OCI-LY1 (cell line): ENCODE results near the gene FAN1.

Experiments used
- H2AFZ ChIP-seq: fragments of 200-600 bp; sonication (generic), shearing (Covaris generic); 2 replicates; pipeline ENCODE4 v1.6.0; 2014; ENCODE audit warnings: antibody characterized with exemption, mild to moderate bottlenecking, low read length
- H3F3A ChIP-seq: fragments of 200-600 bp; sonication (generic), shearing (Covaris generic); 2 replicates; pipeline ENCODE4 v1.6.0; 2014; ENCODE audit warnings: mild to moderate bottlenecking, antibody characterized with exemption, low read length, moderate library complexity; ENCODE audit not compliant: insufficient read depth
- H3K27ac ChIP-seq: fragments of 200-600 bp; sonication (generic); 2 replicates; pipeline ENCODE4 v1.5.1; 2014; ENCODE audit warnings: low read length, mixed run types, mild to moderate bottlenecking, low read depth; ENCODE audit not compliant: poor library complexity, severe bottlenecking
- H3K27me3 ChIP-seq: fragments of 200-600 bp; sonication (generic); 2 replicates; pipeline ENCODE4 v1.6.0; 2014; ENCODE audit warnings: antibody characterized with exemption, mild to moderate bottlenecking, low read length, moderate library complexity; ENCODE audit not compliant: insufficient read depth
- H3K36me3 ChIP-seq: fragments of 200-600 bp; sonication (generic); 2 replicates; pipeline ENCODE4 v1.6.1; 2014; ENCODE audit warnings: mild to moderate bottlenecking, antibody characterized with exemption, low read length, moderate library complexity, mixed read lengths; ENCODE audit not compliant: insufficient read depth
- H3K4me1 ChIP-seq: fragments of 200-600 bp; sonication (generic); 2 replicates; pipeline ENCODE4 v1.5.1; 2014; ENCODE audit warnings: mild to moderate bottlenecking, low read length, moderate library complexity; ENCODE audit not compliant: insufficient read depth, severe bottlenecking
- H3K4me2 ChIP-seq: fragments of 200-600 bp; sonication (generic), shearing (Covaris generic); 2 replicates; pipeline ENCODE4 v1.6.1; 2014; ENCODE audit warnings: low read length
- H3K4me3 ChIP-seq: fragments of 200-600 bp; sonication (generic); 2 replicates; pipeline ENCODE4 v1.5.1; 2014; ENCODE audit warnings: low read length, low read depth, mild to moderate bottlenecking, mixed read lengths; ENCODE audit not compliant: poor library complexity, severe bottlenecking
- H3K79me2 ChIP-seq: fragments of 200-600 bp; shearing (Covaris generic); 2 replicates; pipeline ENCODE4 v1.6.1; 2016; ENCODE audit warnings: mixed run types, low read length, mixed read lengths; ENCODE audit not compliant: insufficient read depth
- H3K9ac ChIP-seq: fragments of 200-600 bp; sonication (generic), shearing (Covaris generic); 2 replicates; pipeline ENCODE4 v1.6.1; 2014; ENCODE audit warnings: mild to moderate bottlenecking, low read length, mixed read lengths
- H3K9me2 ChIP-seq: fragments of 200-600 bp; sonication (generic), shearing (Covaris generic); 2 replicates; pipeline ENCODE4 v1.6.1; 2014; ENCODE audit warnings: low read depth, mild to moderate bottlenecking, low read length, mixed read lengths
- H3K9me3 ChIP-seq: fragments of 200-600 bp; shearing (Covaris generic); 2 replicates; pipeline ENCODE4 v1.6.1; 2014; ENCODE audit warnings: low read length, mixed read lengths
- H4K20me1 ChIP-seq: fragments of 200-600 bp; sonication (generic), shearing (Covaris generic); 2 replicates; pipeline ENCODE4 v1.6.0; 2016; ENCODE audit warnings: mild to moderate bottlenecking, low read length; ENCODE audit not compliant: insufficient read depth
- CTCF ChIP-seq: fragments of 200-600 bp; sonication (generic), shearing (Covaris generic); IDR thresholded peaks from 2 replicates; pipeline ENCODE4 v1.5.1; 2017; ENCODE audit warnings: mild to moderate bottlenecking, antibody characterized with exemption, low read length, moderate library complexity, mixed read lengths
- EZH2 ChIP-seq: fragments of 200-600 bp; sonication (generic), shearing (Covaris generic); IDR thresholded peaks from 2 replicates; pipeline ENCODE4 v1.8.0; 2017; ENCODE audit warnings: borderline replicate concordance, mixed run types, mild to moderate bottlenecking, antibody characterized with exemption, low read length, moderate library complexity, mixed read lengths

Gene FAN1

GRCh38 chr15:30962079-30962478, 58.4 kb downstream of the FAN1 start:
- no peak overlapping the region for H3K27ac ChIP-seq

GRCh38 chr15:30962659-30963058, 58.9 kb downstream of the FAN1 start:
- TF ChIP-seq CTCF, result no peak
- no peak for TF ChIP-seq EZH2
- no peaks in the 10 kb centered on the region for H3K27me3 ChIP-seq
- H4K20me1 ChIP-seq, result no peaks in the 10 kb centered on the region
- no peaks in the 10 kb centered on the region for H3F3A ChIP-seq
- no peak overlapping the region for H3K27ac ChIP-seq
- peaks cover 16% of the 10 kb centered on the region for H3K4me1 ChIP-seq
- H3K36me3 ChIP-seq, result peaks cover 50% of the 10 kb centered on the region
- no peak overlapping the region for H3K4me2 ChIP-seq
- no peak overlapping the region for H2AFZ ChIP-seq
- no peak overlapping the region for H3K9ac ChIP-seq
- H3K79me2 ChIP-seq, result no peaks in the 10 kb centered on the region
- no peak overlapping the region for H3K4me3 ChIP-seq
- H3K9me3 ChIP-seq, result no peaks in the 10 kb centered on the region
- no peaks in the 10 kb centered on the region for H3K9me2 ChIP-seq

More at GRCh38 chr15:30962079-30962478, 58.4 kb downstream of the FAN1 start:
- Histone ChIP-seq H3K4me2 (no peak overlapping the region), H4K20me1 (no peaks in the 10 kb centered on the region), H3K36me3 (peaks cover 55% of the 10 kb centered on the region), H3K9ac (no peak overlapping the region), H2AFZ (no peak overlapping the region), H3K79me2 (no peaks in the 10 kb centered on the region), H3K9me2 (no peaks in the 10 kb centered on the region), H3F3A (no peaks in the 10 kb centered on the region), H3K4me3 (no peak overlapping the region), H3K4me1 (peaks cover 16% of the 10 kb centered on the region), H3K27me3 (no peaks in the 10 kb centered on the region), H3K9me3 (no peaks in the 10 kb centered on the region)
- TF ChIP-seq EZH2 (no peak), CTCF (no peak)

GRCh38 chr15:30963681-30964080, 60.0 kb downstream of the FAN1 start:
- Histone ChIP-seq H3K9me2 (no peaks in the 10 kb centered on the region), H3F3A (no peaks in the 10 kb centered on the region), H3K4me3 (no peak overlapping the region), H4K20me1 (no peaks in the 10 kb centered on the region), H3K4me1 (peaks cover 24% of the 10 kb centered on the region), H3K36me3 (peaks cover 43% of the 10 kb centered on the region), H3K4me2 (no peak overlapping the region), H2AFZ (no peak overlapping the region), H3K27me3 (no peaks in the 10 kb centered on the region), H3K79me2 (no peaks in the 10 kb centered on the region), H3K9me3 (no peaks in the 10 kb centered on the region), H3K27ac (peak overlapping the region; percentile 15), H3K9ac (no peak overlapping the region)
- TF ChIP-seq CTCF (no peak), EZH2 (no peak)
